Measurements from ENCODE around the gene NAPSA. TPM values are rescaled to one million over a fixed set of nuclear protein-coding genes. Genes with fewer than 3 reads are reported as not detected.
"Not testable (repeated sequence)": the region's sequence is repeated elsewhere in the genome, so short reads cannot be mapped to it uniquely, and the experiment has no call there.

Gene NAPSA
- polyA plus RNA-seq, 1 donor = 2.8 TPM

- WGBS (ENCODE audit: insufficient coverage, low lambda C conversion rate) = no CpG with 5 or more reads among the region's 48 CpGs
- H3K27ac ChIP-seq (ENCODE audit: low read length) = no peak overlapping the region
- no peak for DNase-seq
- peaks cover 11% of the 10 kb centered on the region for H3K36me3 ChIP-seq (ENCODE audit: control insufficient read depth, insufficient read depth, low read length)
- peaks cover 4% of the 10 kb centered on the region for H3K9me3 ChIP-seq (ENCODE audit: control insufficient read depth, low read depth, low read length)
- H3K4me1 ChIP-seq (ENCODE audit: control insufficient read depth, insufficient read depth, low read length) = no peaks in the 10 kb centered on the region
- H3K4me3 ChIP-seq (ENCODE audit: low read length) = no peak overlapping the region
- H3K27me3 ChIP-seq (ENCODE audit: control insufficient read depth, insufficient read depth, low read length) = no peaks in the 10 kb centered on the region
Observed at GRCh38 chr19:50401605-50402450, 36.4 kb upstream of the NAPSA start.

GRCh38 chr19:50399368-50399745 is 33.9 kb upstream of the NAPSA start:
- Histone ChIP-seq H3K36me3 (ENCODE audit: control insufficient read depth, insufficient read depth, low read length) (peaks cover 11% of the 10 kb centered on the region), H3K9me3 (ENCODE audit: control insufficient read depth, low read depth, low read length) (peaks cover 4% of the 10 kb centered on the region), H3K4me3 (ENCODE audit: low read length) (no peak overlapping the region), H3K27me3 (ENCODE audit: control insufficient read depth, insufficient read depth, low read length) (no peaks in the 10 kb centered on the region), H3K4me1 (ENCODE audit: control insufficient read depth, insufficient read depth, low read length) (peaks cover 6% of the 10 kb centered on the region), H3K27ac (ENCODE audit: low read length) (no peak overlapping the region)
- WGBS (ENCODE audit: insufficient coverage, low lambda C conversion rate) = no CpG with 5 or more reads among the region's 10 CpGs
- DNase-seq = no peak

GRCh38 chr19:50398675-50399367 is 33.4 kb upstream of the NAPSA start:
- H3K4me3 ChIP-seq (ENCODE audit: low read length) = no peak overlapping the region
- DNase-seq = no peak
- no peak overlapping the region for H3K27ac ChIP-seq (ENCODE audit: low read length)
- H3K4me1 ChIP-seq (ENCODE audit: control insufficient read depth, insufficient read depth, low read length) = peaks cover 6% of the 10 kb centered on the region
- H3K36me3 ChIP-seq (ENCODE audit: control insufficient read depth, insufficient read depth, low read length) = peaks cover 11% of the 10 kb centered on the region
- no peaks in the 10 kb centered on the region for H3K27me3 ChIP-seq (ENCODE audit: control insufficient read depth, insufficient read depth, low read length)
- H3K9me3 ChIP-seq (ENCODE audit: control insufficient read depth, low read depth, low read length) = peaks cover 4% of the 10 kb centered on the region
- WGBS (ENCODE audit: insufficient coverage, low lambda C conversion rate) = no CpG with 5 or more reads among the region's 13 CpGs

GRCh38 chr19:50394017-50394416 is 28.6 kb upstream of the NAPSA start:
- Histone ChIP-seq H3K36me3 (ENCODE audit: control insufficient read depth, insufficient read depth, low read length) (peaks cover 6% of the 10 kb centered on the region), H3K27ac (ENCODE audit: low read length) (no peak overlapping the region), H3K4me1 (ENCODE audit: control insufficient read depth, insufficient read depth, low read length) (peaks cover 6% of the 10 kb centered on the region), H3K27me3 (ENCODE audit: control insufficient read depth, insufficient read depth, low read length) (no peaks in the 10 kb centered on the region), H3K9me3 (ENCODE audit: control insufficient read depth, low read depth, low read length) (peaks cover 7% of the 10 kb centered on the region), H3K4me3 (ENCODE audit: low read length) (no peak overlapping the region)
- DNase-seq = no peak
- WGBS (ENCODE audit: insufficient coverage, low lambda C conversion rate) = no CpG with 5 or more reads among the region's 9 CpGs

GRCh38 chr19:50393589-50393988 is 28.1 kb upstream of the NAPSA start:
- Histone ChIP-seq H3K27me3 (ENCODE audit: control insufficient read depth, insufficient read depth, low read length) (no peaks in the 10 kb centered on the region), H3K4me3 (ENCODE audit: low read length) (no peak overlapping the region), H3K36me3 (ENCODE audit: control insufficient read depth, insufficient read depth, low read length) (peaks cover 2% of the 10 kb centered on the region), H3K9me3 (ENCODE audit: control insufficient read depth, low read depth, low read length) (peaks cover 4% of the 10 kb centered on the region), H3K4me1 (ENCODE audit: control insufficient read depth, insufficient read depth, low read length) (peaks cover 6% of the 10 kb centered on the region), H3K27ac (ENCODE audit: low read length) (no peak overlapping the region)
- DNase-seq = no peak
- no CpG with 5 or more reads among the region's 4 CpGs for WGBS (ENCODE audit: insufficient coverage, low lambda C conversion rate)

- H3K4me3 ChIP-seq (ENCODE audit: low read length) = no peak overlapping the region
- peaks cover 3% of the 10 kb centered on the region for H3K9me3 ChIP-seq (ENCODE audit: control insufficient read depth, low read depth, low read length)
- H3K4me1 ChIP-seq (ENCODE audit: control insufficient read depth, insufficient read depth, low read length) = peaks cover 6% of the 10 kb centered on the region
- H3K27ac ChIP-seq (ENCODE audit: low read length) = no peak overlapping the region
- WGBS (ENCODE audit: insufficient coverage, low lambda C conversion rate) = no CpG with 5 or more reads among the region's 5 CpGs
- no peaks in the 10 kb centered on the region for H3K27me3 ChIP-seq (ENCODE audit: control insufficient read depth, insufficient read depth, low read length)
- no peak for DNase-seq
- H3K36me3 ChIP-seq (ENCODE audit: control insufficient read depth, insufficient read depth, low read length) = peaks cover 3% of the 10 kb centered on the region
Observed at GRCh38 chr19:50392759-50393158, 27.3 kb upstream of the NAPSA start.

- not testable (repeated sequence) for DNase-seq; H3K36me3 ChIP-seq (ENCODE audit: control insufficient read depth, insufficient read depth, low read length); H3K4me3 ChIP-seq (ENCODE audit: low read length); H3K4me1 ChIP-seq (ENCODE audit: control insufficient read depth, insufficient read depth, low read length); H3K9me3 ChIP-seq (ENCODE audit: control insufficient read depth, low read depth, low read length); H3K27me3 ChIP-seq (ENCODE audit: control insufficient read depth, insufficient read depth, low read length); H3K27ac ChIP-seq (ENCODE audit: low read length)
- WGBS (ENCODE audit: insufficient coverage, low lambda C conversion rate) = 100% methylated on average over 5 of the region's 23 CpGs
Observed at GRCh38 chr19:50390952-50391351, 25.5 kb upstream of the NAPSA start.

- H3K9me3 ChIP-seq (ENCODE audit: control insufficient read depth, low read depth, low read length); DNase-seq; H3K4me1 ChIP-seq (ENCODE audit: control insufficient read depth, insufficient read depth, low read length); H3K36me3 ChIP-seq (ENCODE audit: control insufficient read depth, insufficient read depth, low read length); H3K27me3 ChIP-seq (ENCODE audit: control insufficient read depth, insufficient read depth, low read length); H3K4me3 ChIP-seq (ENCODE audit: low read length); H3K27ac ChIP-seq (ENCODE audit: low read length): not testable (repeated sequence)
- WGBS (ENCODE audit: insufficient coverage, low lambda C conversion rate) = no CpG with 5 or more reads among the region's 3 CpGs
Observed at GRCh38 chr19:50390295-50390694, 24.9 kb upstream of the NAPSA start.

GRCh38 chr19:50387868-50388245 is 22.4 kb upstream of the NAPSA start:
- peaks cover 18% of the 10 kb centered on the region for H3K4me1 ChIP-seq (ENCODE audit: control insufficient read depth, insufficient read depth, low read length)
- DNase-seq = no peak
- WGBS (ENCODE audit: insufficient coverage, low lambda C conversion rate) = no CpG with 5 or more reads among the region's 8 CpGs

GRCh38 chr19:50387176-50387867 is 21.9 kb upstream of the NAPSA start:
- WGBS (ENCODE audit: insufficient coverage, low lambda C conversion rate) = no CpG with 5 or more reads among the region's 21 CpGs
- no peak for DNase-seq
- no peak overlapping the region for H3K27ac ChIP-seq (ENCODE audit: low read length)
- peaks cover 3% of the 10 kb centered on the region for H3K9me3 ChIP-seq (ENCODE audit: control insufficient read depth, low read depth, low read length)
- peaks cover 13% of the 10 kb centered on the region for H3K36me3 ChIP-seq (ENCODE audit: control insufficient read depth, insufficient read depth, low read length)
- no peaks in the 10 kb centered on the region for H3K27me3 ChIP-seq (ENCODE audit: control insufficient read depth, insufficient read depth, low read length)
- no peak overlapping the region for H3K4me3 ChIP-seq (ENCODE audit: low read length)
- peaks cover 18% of the 10 kb centered on the region for H3K4me1 ChIP-seq (ENCODE audit: control insufficient read depth, insufficient read depth, low read length)

More at GRCh38 chr19:50387868-50388245, 22.4 kb upstream of the NAPSA start:
- peaks cover 10% of the 10 kb centered on the region for H3K36me3 ChIP-seq (ENCODE audit: control insufficient read depth, insufficient read depth, low read length)
- peaks cover 3% of the 10 kb centered on the region for H3K9me3 ChIP-seq (ENCODE audit: control insufficient read depth, low read depth, low read length)
- no peaks in the 10 kb centered on the region for H3K27me3 ChIP-seq (ENCODE audit: control insufficient read depth, insufficient read depth, low read length)
- H3K27ac ChIP-seq (ENCODE audit: low read length) = no peak overlapping the region
- no peak overlapping the region for H3K4me3 ChIP-seq (ENCODE audit: low read length)

All from large intestine (tissue), 3 donors.